NCI-H1417 (cell line): ENCODE data around the gene SCFD1.

Experiments
- DNase-seq, 3 experiments: peaks; one replicate each; lab custom pipeline; 2025; lab: John Stamatoyannopoulos, UW

Gene SCFD1

GRCh38 chr14:30757082-30757481 lies 135.0 kb downstream of the SCFD1 start:
- DNase-seq = no peak

DNA sequence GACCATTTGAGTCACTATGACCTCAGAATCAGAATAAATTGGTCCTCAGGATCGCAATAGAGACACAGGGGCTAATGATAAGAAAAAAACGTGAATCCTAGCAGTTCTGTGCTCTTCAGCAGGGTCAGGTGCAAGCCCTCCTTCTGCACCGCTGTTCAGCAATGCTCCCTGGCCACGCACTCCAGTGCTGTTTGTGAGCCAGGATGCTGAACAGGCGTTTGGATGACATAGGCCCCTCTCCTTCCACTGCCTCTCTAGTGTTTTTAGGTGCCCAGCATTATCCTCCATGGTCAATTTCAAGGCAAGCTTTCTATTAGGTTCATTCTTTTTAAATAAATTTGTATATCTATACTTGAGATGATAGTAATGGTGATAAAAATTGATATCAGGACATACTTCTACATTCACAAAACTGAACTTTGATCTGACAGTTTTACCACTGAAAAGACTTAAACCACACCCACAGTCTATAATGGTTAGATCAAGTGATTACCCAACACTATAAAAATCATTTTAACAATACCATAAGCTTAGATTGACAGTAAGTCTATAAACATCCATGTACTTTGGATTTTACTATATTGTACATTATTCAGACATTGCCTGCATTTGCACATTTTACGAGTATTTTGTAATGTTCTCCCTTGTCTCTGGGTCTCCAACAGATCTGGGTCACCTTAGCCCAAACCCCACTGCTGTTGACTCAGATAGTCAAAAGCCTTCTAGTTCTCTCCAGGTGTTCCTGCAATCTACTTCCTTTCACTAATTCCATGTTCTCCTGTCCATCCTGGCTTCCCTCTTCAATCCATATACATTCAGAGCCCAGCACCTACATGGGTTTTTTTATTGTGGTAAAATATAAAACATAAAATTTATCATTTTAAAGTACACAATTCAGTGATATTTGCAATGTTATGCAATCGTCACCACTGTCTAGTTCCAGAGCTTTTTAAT lies 137.3 kb downstream of the SCFD1 start:
- DNase-seq = no peak

DNA sequence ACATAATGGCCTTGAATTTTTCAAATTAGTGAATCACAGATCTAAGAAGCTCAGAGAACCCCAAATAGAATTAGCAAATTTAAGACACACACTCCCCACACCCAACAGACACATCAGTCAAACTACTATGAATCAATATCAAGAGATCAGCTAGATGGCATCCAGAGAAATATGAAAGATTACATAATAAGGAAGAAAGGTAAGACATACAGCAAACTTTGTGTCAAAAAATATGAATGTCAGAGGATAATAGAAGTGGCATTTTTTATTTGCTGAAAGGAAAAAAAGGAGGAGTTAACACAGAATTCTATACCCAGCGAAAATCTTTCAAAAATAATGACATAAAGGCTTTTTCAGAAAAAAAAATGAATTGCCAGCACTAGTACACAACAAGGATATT lies 141.8 kb downstream of the SCFD1 start:
- DNase-seq = no peak

- DNase-seq = no peak
These were observed 145.5 kb downstream of the SCFD1 start for GRCh38 chr14:30767624-30768023.

GRCh38 chr14:30768791-30769190 lies 146.7 kb downstream of the SCFD1 start:
- no peak for DNase-seq

- DNase-seq = no peak
These were observed 148.3 kb downstream of the SCFD1 start for GRCh38 chr14:30770376-30770775.

DNA sequence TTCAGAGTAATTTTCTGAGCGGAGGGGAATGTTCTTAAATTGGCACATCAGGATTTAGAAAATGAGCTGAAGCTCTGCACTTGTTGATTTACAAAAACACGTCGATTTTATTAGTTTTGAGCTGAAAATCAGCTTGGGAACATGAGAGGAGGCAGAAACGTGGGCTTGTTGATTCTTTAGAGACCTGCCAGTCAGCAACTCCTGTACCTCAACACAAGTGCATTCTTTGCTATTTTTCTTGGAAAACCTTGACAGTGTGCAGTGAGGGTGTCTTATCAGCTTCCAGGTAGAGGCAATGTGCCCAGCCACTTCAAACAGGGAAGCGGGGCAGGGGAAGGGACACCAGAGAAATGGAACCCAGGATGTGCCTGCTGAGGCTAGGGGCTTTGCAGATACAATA lies 149.5 kb downstream of the SCFD1 start:
- no peak for DNase-seq

- no peak for DNase-seq
These were observed 157.1 kb downstream of the SCFD1 start for GRCh38 chr14:30779210-30779609.
